OCI-LY7 (cell line): Measurements from ENCODE around the gene STX4.

ENCODE experiments used
- EZH2phosphoT487 ChIP-seq: fragments of 200-600 bp; sonication (generic); IDR thresholded peaks from 2 replicates; pipeline ENCODE4 v1.6.1; 2018; ENCODE audit warnings: low read depth, borderline replicate concordance, mild to moderate bottlenecking, mixed run types, antibody characterized with exemption, low read length, moderate library complexity, mixed read lengths
- TF ChIP-seq, protein P1 (sequence below): fragments of 200-600 bp; sonication (generic); conservative IDR thresholded peaks from 2 replicates; pipeline ENCODE4 v1.5.1; 2014; ENCODE audit warnings: mild to moderate bottlenecking, antibody characterized with exemption, low read length, moderate library complexity, mixed read lengths

DNA sequence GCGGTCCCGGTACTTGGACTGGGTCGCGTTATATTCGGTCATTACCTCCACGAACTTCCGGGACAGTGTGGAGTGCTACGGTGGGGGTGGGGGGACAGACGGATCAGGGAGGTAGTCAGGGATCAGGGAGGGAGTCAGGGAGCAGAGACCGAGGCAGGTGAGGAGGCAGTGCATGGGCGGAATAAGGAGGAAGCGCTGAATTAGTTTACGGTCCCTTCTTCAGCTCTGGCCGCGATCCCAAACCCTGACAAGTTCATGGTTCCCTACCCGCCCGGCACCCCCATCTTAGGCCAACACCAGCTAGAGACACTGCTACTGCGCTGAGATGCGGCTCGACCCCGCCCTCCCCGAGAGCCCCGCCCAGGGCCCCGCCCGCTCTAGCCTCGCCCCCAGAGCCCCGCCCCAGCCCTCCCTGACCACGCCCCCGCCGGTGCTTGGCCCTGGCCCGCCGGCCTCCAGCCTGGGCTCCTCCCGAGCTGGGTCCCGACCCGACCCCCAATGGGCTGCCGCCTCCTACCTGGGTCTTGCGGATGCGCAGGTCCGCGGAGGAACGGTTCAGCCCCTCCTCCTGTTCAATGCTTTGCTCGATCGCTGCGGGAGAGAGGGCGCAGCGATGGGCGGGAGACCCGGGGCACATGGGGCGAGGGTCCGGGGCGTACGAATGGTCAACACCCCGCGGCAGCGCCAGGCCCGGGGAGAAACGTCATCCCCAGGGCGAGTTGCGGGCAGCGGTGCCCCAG, 36.2 kb upstream of the STX4 start:
- TF ChIP-seq, protein P1, sequence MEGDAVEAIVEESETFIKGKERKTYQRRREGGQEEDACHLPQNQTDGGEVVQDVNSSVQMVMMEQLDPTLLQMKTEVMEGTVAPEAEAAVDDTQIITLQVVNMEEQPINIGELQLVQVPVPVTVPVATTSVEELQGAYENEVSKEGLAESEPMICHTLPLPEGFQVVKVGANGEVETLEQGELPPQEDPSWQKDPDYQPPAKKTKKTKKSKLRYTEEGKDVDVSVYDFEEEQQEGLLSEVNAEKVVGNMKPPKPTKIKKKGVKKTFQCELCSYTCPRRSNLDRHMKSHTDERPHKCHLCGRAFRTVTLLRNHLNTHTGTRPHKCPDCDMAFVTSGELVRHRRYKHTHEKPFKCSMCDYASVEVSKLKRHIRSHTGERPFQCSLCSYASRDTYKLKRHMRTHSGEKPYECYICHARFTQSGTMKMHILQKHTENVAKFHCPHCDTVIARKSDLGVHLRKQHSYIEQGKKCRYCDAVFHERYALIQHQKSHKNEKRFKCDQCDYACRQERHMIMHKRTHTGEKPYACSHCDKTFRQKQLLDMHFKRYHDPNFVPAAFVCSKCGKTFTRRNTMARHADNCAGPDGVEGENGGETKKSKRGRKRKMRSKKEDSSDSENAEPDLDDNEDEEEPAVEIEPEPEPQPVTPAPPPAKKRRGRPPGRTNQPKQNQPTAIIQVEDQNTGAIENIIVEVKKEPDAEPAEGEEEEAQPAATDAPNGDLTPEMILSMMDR, result no peak
- TF ChIP-seq EZH2phosphoT487, result no peak
